ENCODE data around the gene EYS.

DNA sequence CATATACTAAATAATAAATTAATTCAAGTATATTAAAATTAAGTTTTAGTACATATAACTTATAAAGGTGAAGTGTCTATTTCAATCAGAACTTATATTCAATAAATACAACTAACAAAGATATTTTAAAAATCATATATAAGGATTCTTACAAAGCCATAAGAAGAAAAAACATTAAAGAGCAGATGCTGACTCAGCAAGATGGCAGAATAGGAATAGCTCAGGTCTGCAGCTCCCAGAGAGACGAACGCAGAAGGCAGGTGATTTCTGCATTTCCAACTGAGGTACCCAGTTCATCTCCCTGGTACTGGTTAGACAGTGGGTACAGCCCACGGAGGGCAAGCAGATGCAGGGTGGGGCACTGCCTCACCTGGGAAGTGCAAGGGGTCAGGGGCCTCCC, 811.1 kb downstream of the EYS start:
- TF ChIP-seq, protein P1, sequence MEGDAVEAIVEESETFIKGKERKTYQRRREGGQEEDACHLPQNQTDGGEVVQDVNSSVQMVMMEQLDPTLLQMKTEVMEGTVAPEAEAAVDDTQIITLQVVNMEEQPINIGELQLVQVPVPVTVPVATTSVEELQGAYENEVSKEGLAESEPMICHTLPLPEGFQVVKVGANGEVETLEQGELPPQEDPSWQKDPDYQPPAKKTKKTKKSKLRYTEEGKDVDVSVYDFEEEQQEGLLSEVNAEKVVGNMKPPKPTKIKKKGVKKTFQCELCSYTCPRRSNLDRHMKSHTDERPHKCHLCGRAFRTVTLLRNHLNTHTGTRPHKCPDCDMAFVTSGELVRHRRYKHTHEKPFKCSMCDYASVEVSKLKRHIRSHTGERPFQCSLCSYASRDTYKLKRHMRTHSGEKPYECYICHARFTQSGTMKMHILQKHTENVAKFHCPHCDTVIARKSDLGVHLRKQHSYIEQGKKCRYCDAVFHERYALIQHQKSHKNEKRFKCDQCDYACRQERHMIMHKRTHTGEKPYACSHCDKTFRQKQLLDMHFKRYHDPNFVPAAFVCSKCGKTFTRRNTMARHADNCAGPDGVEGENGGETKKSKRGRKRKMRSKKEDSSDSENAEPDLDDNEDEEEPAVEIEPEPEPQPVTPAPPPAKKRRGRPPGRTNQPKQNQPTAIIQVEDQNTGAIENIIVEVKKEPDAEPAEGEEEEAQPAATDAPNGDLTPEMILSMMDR (IDR thresholded peaks at IDR 0.05), result no peak
- TF ChIP-seq EP300 (IDR thresholded peaks at IDR 0.05) (no peak), POLR2AphosphoS5 (IDR thresholded peaks at IDR 0.05) (no peak), POLR2A (IDR thresholded peaks at IDR 0.05; ENCODE audit: low read depth) (no peak)
